Stimulated activated CD8-positive, alpha-beta memory T cell treated with anti-CD3 and anti-CD28 coated beads, Interleukin-7, amount 100 ng/mL, for 1 hour (primary cell): ENCODE data around the gene TCP11X2.
"Not testable (repeated sequence)": the region's sequence is repeated elsewhere in the genome, so short reads cannot be mapped to it uniquely, and the experiment has no call there.

ENCODE experiments used
- DNase-seq, 2 donors: peaks; one replicate each; pipeline ENCODE4 v3.0.0-alpha.2; 2020; ENCODE audit warnings: low read depth in 2 of 2

Gene TCP11X2

GRCh38 chrX:102471762-102472220 is at the start of gene TCP11X2:
TSS of gene TCP11X2 (minus strand) at chrX:102471812.
- not testable (repeated sequence) for DNase-seq

DNA sequence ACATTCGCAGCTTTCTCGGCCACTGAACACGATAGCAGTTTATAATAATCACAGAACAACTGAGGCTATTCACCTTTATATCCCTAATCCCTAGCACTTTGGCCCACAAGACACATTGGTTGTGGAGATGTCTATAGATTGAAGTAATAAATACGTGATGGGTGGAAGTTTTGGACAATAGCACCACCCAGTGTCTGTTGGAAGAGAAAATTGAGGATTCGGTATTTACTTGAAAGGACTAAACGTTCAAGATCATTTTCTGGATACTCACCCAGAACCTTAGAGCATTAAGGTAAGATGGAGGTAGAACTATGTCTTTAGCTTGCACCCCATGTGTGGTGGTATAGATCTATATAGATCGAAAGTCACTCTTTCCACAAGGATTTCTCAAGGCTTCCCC is 45.7 kb upstream of the TCP11X2 start:
- DNase-seq, result no peak

- DNase-seq, result peak in 1 of 2 donors; percentile 12
These were observed 44.6 kb upstream of the TCP11X2 start, which contains the start of gene TMSB15A for GRCh38 chrX:102515975-102516941. TSS of gene TMSB15A (minus strand) at chrX:102516739.

- DNase-seq, result no peak
These were observed 42.9 kb upstream of the TCP11X2 start for GRCh38 chrX:102514536-102514935.

- no peak for DNase-seq
These were observed 27.1 kb upstream of the TCP11X2 start for GRCh38 chrX:102498732-102499131.

GRCh38 chrX:102491766-102492165 is 20.2 kb upstream of the TCP11X2 start:
- DNase-seq, result no peak

DNA sequence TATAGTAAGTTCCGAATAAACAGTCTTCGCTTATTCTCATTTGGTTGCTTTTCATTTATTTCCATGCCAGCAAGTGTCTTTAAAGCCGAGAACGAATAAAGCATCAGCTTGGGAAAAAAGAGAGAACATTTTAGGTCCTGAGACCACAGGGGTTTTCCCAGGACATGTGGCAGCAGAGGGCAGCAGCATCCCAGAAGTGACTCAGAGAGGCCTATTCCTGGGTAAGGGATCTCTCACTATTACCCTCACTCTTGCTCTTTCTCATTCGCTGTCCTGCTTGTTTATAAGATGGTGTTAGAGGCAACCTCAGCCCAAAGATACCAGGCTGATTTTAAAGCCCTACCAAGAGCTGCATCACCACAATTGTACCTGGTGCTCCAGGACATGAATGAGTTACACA is 7.2 kb upstream of the TCP11X2 start:
- DNase-seq, result not testable (repeated sequence)

DNA sequence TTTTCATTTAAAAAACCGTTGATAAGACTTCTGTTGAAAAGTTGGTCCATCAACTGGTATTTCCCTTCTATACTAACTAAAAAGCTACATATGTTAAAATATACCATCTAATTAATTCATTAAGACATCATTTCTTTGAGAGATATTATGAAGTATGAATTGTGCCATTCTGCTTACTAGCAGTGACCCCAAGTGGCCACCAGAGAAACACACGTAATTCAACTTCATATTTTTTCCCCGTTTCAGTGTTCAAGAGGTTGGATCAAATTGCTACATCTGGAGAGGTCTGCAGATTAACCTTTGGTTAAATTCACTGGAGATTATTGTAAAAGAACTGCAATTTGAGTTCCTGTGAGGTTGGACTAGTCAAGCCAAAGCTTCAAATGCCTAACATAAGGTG is 1.4 kb downstream of the TCP11X2 start:
- not testable (repeated sequence) for DNase-seq

DNA sequence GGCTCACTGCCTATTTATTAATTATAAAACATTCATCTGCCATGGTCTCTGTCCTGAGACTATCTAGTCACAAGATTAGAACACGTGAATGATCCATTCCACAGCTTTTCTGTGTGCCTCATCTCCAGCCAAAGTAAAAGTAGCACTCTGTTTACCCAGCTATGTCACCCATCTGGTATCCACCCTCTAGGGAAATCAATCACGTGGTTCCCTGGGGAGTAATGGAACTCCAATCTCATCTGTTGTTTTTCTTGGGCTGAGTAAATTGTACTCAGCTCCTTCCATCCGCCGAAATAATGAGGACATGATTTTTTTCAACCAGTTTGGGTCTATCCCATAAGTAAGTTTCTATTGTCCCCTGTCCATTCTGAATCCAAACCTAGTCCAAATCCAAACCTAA is 13.0 kb downstream of the TCP11X2 start:
- not testable (repeated sequence) for DNase-seq

- DNase-seq, result not testable (repeated sequence)
These were observed 31.7 kb downstream of the TCP11X2 start, which contains the start of gene NXF2B for GRCh38 chrX:102439908-102440307. TSS of gene NXF2B (minus strand) at chrX:102440008. CDS start at chrX:102380036, 59,972 bp downstream.

GRCh38 chrX:102414493-102414892 is 57.1 kb downstream of the TCP11X2 start:
- DNase-seq, result not testable (repeated sequence)
